Muscle layer of colon (tissue), 2 donors: ENCODE measurements around the gene ISLR.

Experiments
- H3K27ac ChIP-seq: one replicate; pipeline ENCODE4 v1.7.0; 2013; ENCODE audit warnings: low read depth, mild to moderate bottlenecking, low read length, moderate library complexity
- H3K27me3 ChIP-seq, 2 donors: one replicate each; pipeline ENCODE4 v1.7.0; 2013; ENCODE audit warnings: low read length in 2 of 2, mild to moderate bottlenecking in 2 of 2; ENCODE audit not compliant: insufficient read depth in 2 of 2, control insufficient read depth in 1 of 2
- H3K36me3 ChIP-seq: one replicate; pipeline ENCODE4 v1.7.0; 2013; ENCODE audit warnings: mild to moderate bottlenecking, low read length; ENCODE audit not compliant: insufficient read depth
- H3K4me1 ChIP-seq: one replicate; pipeline ENCODE4 v1.7.0; 2013; ENCODE audit warnings: mild to moderate bottlenecking, low read length; ENCODE audit not compliant: insufficient read depth
- H3K4me3 ChIP-seq, 2 donors: one replicate each; pipeline ENCODE4 v1.7.0; 2013; ENCODE audit warnings: low read length in 2 of 2, low read depth in 1 of 2, mild to moderate bottlenecking in 1 of 2, moderate library complexity in 1 of 2
- H3K9ac ChIP-seq: one replicate; pipeline ENCODE4 v1.7.0; 2013; ENCODE audit warnings: low read length
- H3K9me3 ChIP-seq: one replicate; pipeline ENCODE4 v1.7.0; 2013; ENCODE audit warnings: mild to moderate bottlenecking, low read length
- donor health status: abdominal sarcoma.
- donor health status: Adenocarcinoma of cecum.

The ISLR gene

DNA sequence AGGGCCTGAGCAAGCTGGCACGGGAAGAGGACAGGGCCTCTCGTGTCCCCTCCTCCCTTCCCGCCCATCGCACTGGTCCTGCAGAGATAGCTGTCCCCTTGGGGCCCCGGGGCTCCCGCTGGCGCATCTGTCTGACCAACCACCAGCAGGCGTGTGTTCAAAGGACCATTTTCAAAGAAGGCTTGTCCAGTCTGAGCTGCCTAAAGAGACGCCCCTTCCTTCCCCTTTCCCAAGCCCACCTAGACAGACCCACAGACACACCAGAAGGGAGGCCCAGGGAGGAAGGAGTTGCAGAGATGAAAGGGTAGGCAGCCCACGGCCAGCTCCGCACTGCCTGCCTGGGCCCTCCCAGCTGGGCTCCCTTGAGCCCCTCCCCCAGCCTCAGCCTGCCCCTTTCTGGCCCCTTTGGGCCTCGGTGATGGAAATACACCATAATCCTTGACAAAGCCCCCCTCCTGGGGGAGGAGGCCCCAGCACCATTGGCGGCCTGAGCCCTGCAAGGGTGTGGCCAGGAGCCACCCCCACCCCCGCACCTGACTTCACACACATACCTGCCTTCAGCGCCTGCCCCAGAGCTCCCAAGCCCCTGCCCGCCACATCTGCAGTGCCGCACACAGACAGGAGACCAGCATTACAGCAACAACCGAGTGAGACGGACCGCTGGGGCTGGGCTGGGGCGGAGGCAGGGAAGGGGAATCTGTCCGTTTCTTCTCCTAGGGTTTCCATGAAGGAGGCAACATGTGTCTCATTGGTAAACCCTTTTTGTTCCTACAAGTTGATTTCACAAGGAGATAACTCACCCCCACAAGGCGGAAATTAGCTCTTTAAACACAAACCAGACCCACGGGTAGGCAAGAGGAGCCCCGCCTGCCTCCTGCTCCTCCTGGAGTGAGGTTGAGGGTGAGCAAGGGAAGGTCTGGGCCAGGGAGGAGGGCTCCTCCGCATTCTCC, 29.2 kb downstream of the ISLR start, which contains the start of gene STRA6:
Gene STRA6 (minus strand): TSS at position 336 of the 950 bp plus-strand sequence. CDS start 520 bp downstream, outside the sequence.
- H3K9ac ChIP-seq, result no peak within 1 kb of the TSS
- H3K4me1 ChIP-seq, result peaks cover 8% of the 10 kb centered on the region

GRCh38 chr15:74203914-74204431, 30.5 kb downstream of the ISLR start:
- H3K27ac ChIP-seq, result no peak overlapping the region
- H3K36me3 ChIP-seq, result no peaks in the 10 kb centered on the region
- H3K9ac ChIP-seq, result no peak overlapping the region
- no peak overlapping the region for H3K4me3 ChIP-seq
- peaks cover 8% of the 10 kb centered on the region for H3K4me1 ChIP-seq
- no peaks in the 10 kb centered on the region for H3K27me3 ChIP-seq
- H3K9me3 ChIP-seq, result no peaks in the 10 kb centered on the region

More for the DNA sequence above, 29.2 kb downstream of the ISLR start, which contains the start of gene STRA6:
- Histone ChIP-seq H3K36me3 (no peaks in the 10 kb centered on the region), H3K27me3 (no peaks in the 10 kb centered on the region), H3K9me3 (no peaks in the 10 kb centered on the region), H3K27ac (no peak within 1 kb of the TSS), H3K4me3 (no peak within 1 kb of the TSS)

DNA sequence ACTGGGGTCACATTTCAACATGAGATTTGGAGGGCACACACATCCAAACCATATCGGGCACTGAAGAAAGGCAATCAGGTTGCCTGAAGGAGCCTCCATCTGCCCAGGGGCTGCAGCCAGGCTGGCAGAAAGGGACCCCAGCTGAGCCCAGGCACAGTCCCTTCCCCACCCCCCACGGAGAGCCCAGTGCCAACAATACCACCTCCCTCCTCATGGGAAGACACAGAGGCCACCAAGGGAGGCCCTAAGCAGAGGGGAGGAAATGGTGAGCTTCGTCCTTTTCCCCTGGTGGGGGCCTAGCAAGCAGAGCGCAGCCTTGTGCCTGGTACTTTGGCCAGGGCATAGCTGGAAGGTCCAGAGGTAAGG, 32.1 kb downstream of the ISLR start:
- H3K9me3 ChIP-seq, result no peaks in the 10 kb centered on the region
- H3K36me3 ChIP-seq, result no peaks in the 10 kb centered on the region
- H3K9ac ChIP-seq, result no peak overlapping the region
- no peaks in the 10 kb centered on the region for H3K27me3 ChIP-seq
- H3K4me3 ChIP-seq, result no peak overlapping the region
- H3K27ac ChIP-seq, result no peak overlapping the region
- H3K4me1 ChIP-seq, result peaks cover 5% of the 10 kb centered on the region

DNA sequence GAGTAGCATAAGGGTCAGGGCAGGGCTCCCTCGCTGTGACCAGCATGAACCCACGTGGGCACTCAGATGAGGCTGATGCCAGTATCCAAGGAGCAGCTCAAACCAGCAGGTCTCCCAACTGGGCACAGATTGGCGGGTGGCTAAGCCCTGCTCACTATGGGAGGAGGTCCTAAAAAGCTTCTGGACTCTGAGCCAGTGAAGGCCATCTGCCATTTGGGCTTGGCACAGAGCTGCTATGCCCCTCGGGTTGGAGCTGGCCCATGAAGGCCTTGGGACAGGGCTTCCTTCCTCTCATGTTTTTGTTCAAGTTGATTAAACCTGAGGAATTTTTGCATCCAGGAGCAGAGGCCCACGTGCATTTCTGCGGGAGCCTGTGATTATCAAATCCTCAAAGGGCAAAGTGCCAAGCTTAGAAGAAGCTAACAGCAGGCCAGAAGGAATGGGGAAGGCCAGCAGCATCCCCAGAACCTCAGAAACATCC, 33.3 kb downstream of the ISLR start:
- Histone ChIP-seq H3K4me1 (no peaks in the 10 kb centered on the region), H3K27me3 (no peaks in the 10 kb centered on the region), H3K9ac (no peak overlapping the region), H3K9me3 (no peaks in the 10 kb centered on the region), H3K36me3 (no peaks in the 10 kb centered on the region), H3K27ac (no peak overlapping the region), H3K4me3 (no peak overlapping the region)

- H3K27me3 ChIP-seq, result no peaks in the 10 kb centered on the region
- H3K36me3 ChIP-seq, result no peaks in the 10 kb centered on the region
- no peak overlapping the region for H3K9ac ChIP-seq
- H3K9me3 ChIP-seq, result no peaks in the 10 kb centered on the region
- no peaks in the 10 kb centered on the region for H3K4me1 ChIP-seq
- H3K27ac ChIP-seq, result no peak overlapping the region
- no peak overlapping the region for H3K4me3 ChIP-seq
Observed at GRCh38 chr15:74207652-74208440, 34.3 kb downstream of the ISLR start.

- Histone ChIP-seq H3K9ac (no peak overlapping the region), H3K36me3 (no peaks in the 10 kb centered on the region), H3K4me3 (no peak overlapping the region), H3K27me3 (no peaks in the 10 kb centered on the region), H3K9me3 (no peaks in the 10 kb centered on the region), H3K4me1 (no peaks in the 10 kb centered on the region), H3K27ac (no peak overlapping the region)
Observed at GRCh38 chr15:74208496-74208895, 35.0 kb downstream of the ISLR start.

- no peak overlapping the region for H3K4me3 ChIP-seq
Observed at GRCh38 chr15:74208901-74209559, 35.5 kb downstream of the ISLR start.

GRCh38 chr15:74209560-74209958, 36.0 kb downstream of the ISLR start:
- Histone ChIP-seq H3K4me3 (no peak overlapping the region), H3K27me3 (no peaks in the 10 kb centered on the region), H3K4me1 (no peaks in the 10 kb centered on the region), H3K9ac (no peak overlapping the region), H3K9me3 (no peaks in the 10 kb centered on the region), H3K27ac (no peak overlapping the region), H3K36me3 (no peaks in the 10 kb centered on the region)

More at GRCh38 chr15:74208901-74209559, 35.5 kb downstream of the ISLR start:
- Histone ChIP-seq H3K4me1 (no peaks in the 10 kb centered on the region), H3K36me3 (no peaks in the 10 kb centered on the region), H3K27ac (no peak overlapping the region), H3K27me3 (no peaks in the 10 kb centered on the region), H3K9ac (no peak overlapping the region), H3K9me3 (no peaks in the 10 kb centered on the region)

DNA sequence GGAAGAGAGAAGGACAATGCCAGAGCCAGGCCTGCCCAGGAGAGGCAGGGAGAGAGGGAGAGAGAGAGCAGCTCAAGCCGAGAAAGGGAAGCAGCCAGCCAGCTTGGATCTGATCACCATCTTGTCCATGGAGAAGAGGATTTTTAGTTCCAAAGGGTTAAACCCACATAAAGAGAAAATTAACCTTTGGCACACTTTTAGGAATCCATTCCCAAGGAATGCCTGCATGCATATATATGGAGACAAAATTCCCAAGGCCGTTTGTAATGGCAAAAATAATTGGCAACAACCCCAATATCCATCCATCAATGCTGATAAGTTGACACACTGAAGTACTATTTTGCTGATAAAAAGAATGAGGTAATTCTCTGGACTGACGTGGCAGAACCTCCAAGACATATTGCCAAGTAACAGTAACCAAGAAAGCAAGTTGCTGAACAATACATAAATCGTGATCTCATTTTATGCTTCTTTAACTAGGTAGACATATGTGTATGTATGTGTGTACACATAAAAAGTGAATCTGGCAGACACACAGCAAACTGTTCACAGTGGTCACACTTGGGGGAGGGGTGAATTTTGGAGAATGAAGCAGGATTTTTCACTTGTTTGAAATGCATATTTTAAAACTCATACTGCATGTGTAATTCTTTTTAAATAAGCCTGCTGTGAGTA, 36.6 kb downstream of the ISLR start:
- Histone ChIP-seq H3K27ac (no peak overlapping the region), H3K4me1 (no peaks in the 10 kb centered on the region), H3K9me3 (no peaks in the 10 kb centered on the region), H3K27me3 (peaks cover 0 to 4% of the 10 kb centered on the region in 2 donors), H3K36me3 (no peaks in the 10 kb centered on the region), H3K9ac (no peak overlapping the region), H3K4me3 (no peak overlapping the region)

- no peaks in the 10 kb centered on the region for H3K4me1 ChIP-seq
- no peak overlapping the region for H3K27ac ChIP-seq
- H3K9me3 ChIP-seq, result no peaks in the 10 kb centered on the region
- H3K4me3 ChIP-seq, result no peak overlapping the region
- no peak overlapping the region for H3K9ac ChIP-seq
- H3K36me3 ChIP-seq, result no peaks in the 10 kb centered on the region
- H3K27me3 ChIP-seq, result peaks cover 0 to 4% of the 10 kb centered on the region in 2 donors
Observed at GRCh38 chr15:74210729-74211128, 37.2 kb downstream of the ISLR start.
